Neutrophil (primary cell): ENCODE results near the gene ARHGAP44.

ENCODE experiments used
- H3K27ac ChIP-seq: fragments of 200-600 bp; sonication (generic); 2 replicates; pipeline ENCODE4 v1.5.1; 2016; ENCODE audit warnings: mild to moderate bottlenecking, moderate library complexity
- H3K27me3 ChIP-seq: fragments of 200-600 bp; sonication (generic); 2 replicates; pipeline ENCODE4 v1.6.0; 2016; ENCODE audit warnings: mild to moderate bottlenecking
- H3K36me3 ChIP-seq: fragments of 200-600 bp; sonication (generic); 2 replicates; pipeline ENCODE4 v1.5.1; 2017
- H3K4me1 ChIP-seq, 2 experiments: fragments of 200-600 bp in 1 of 2; sonication (generic) in 1 of 2; 1 replicate in 1 of 2; 2 replicates in 1 of 2; pipeline versions ENCODE4 v1.5.1 to v1.6.1; 2013 to 2016; ENCODE audit warnings: low read depth in 1 of 2, low read length in 1 of 2, mild to moderate bottlenecking in 1 of 2, moderate library complexity in 1 of 2; ENCODE audit not compliant: control insufficient read depth in 1 of 2, insufficient read depth in 1 of 2
- H3K4me3 ChIP-seq, 2 experiments: fragments of 200-600 bp in 1 of 2; sonication (generic) in 1 of 2; 1 replicate in 1 of 2; 2 replicates in 1 of 2; pipeline ENCODE4 v1.5.1; 2013 to 2016; ENCODE audit warnings: low read depth in 1 of 2, low read length in 1 of 2, mild to moderate bottlenecking in 1 of 2, moderate library complexity in 1 of 2
- H3K9me3 ChIP-seq: fragments of 200-600 bp; sonication (generic); 2 replicates; pipeline ENCODE4 v1.5.1; 2016
- CTCF ChIP-seq: fragments of 200-600 bp; sonication (generic); IDR thresholded peaks from 2 replicates; pipeline ENCODE4 v1.5.1; 2016; ENCODE audit warnings: antibody characterized with exemption

Gene ARHGAP44

GRCh38 chr17:12773153-12773552 lies 16.1 kb upstream of the ARHGAP44 start:
- Histone ChIP-seq H3K4me3 (no peak overlapping the region), H3K9me3 (no peaks in the 10 kb centered on the region), H3K4me1 (no peaks in the 10 kb centered on the region), H3K27ac (no peak overlapping the region), H3K27me3 (no peaks in the 10 kb centered on the region), H3K36me3 (no peaks in the 10 kb centered on the region)
- TF ChIP-seq CTCF: no peak

- Histone ChIP-seq H3K27ac (no peak overlapping the region), H3K4me1 (no peaks in the 10 kb centered on the region), H3K4me3 (no peak overlapping the region), H3K36me3 (no peaks in the 10 kb centered on the region), H3K9me3 (no peaks in the 10 kb centered on the region), H3K27me3 (peaks cover 51% of the 10 kb centered on the region)
- TF ChIP-seq CTCF: no peak
Observed at GRCh38 chr17:12789075-12789480, 220 bp upstream of the ARHGAP44 start.

- Histone ChIP-seq H3K4me3 (no peak overlapping the region), H3K4me1 (no peaks in the 10 kb centered on the region), H3K9me3 (no peaks in the 10 kb centered on the region), H3K27ac (no peak overlapping the region), H3K36me3 (no peaks in the 10 kb centered on the region), H3K27me3 (peaks cover 51% of the 10 kb centered on the region)
- no peak for TF ChIP-seq CTCF
Observed at GRCh38 chr17:12790249-12791106, 1.2 kb downstream of the ARHGAP44 start.

- H3K27ac ChIP-seq: no peak overlapping the region
- H3K36me3 ChIP-seq: no peaks in the 10 kb centered on the region
- no peaks in the 10 kb centered on the region for H3K9me3 ChIP-seq
- no peak overlapping the region for H3K4me3 ChIP-seq
- no peak for TF ChIP-seq CTCF
- H3K4me1 ChIP-seq: no peaks in the 10 kb centered on the region
- H3K27me3 ChIP-seq: peaks cover 22% of the 10 kb centered on the region
Observed at GRCh38 chr17:12794919-12795532, 5.7 kb downstream of the ARHGAP44 start.

GRCh38 chr17:12800855-12801365 lies 11.6 kb downstream of the ARHGAP44 start:
- no peaks in the 10 kb centered on the region for H3K36me3 ChIP-seq
- no peak overlapping the region for H3K27ac ChIP-seq
- H3K4me1 ChIP-seq: no peaks in the 10 kb centered on the region
- TF ChIP-seq CTCF: no peak
- no peaks in the 10 kb centered on the region for H3K9me3 ChIP-seq
- no peaks in the 10 kb centered on the region for H3K27me3 ChIP-seq
- H3K4me3 ChIP-seq: no peak overlapping the region
